ENCODE results near the gene DEF6.

Gene DEF6

GRCh38 chr6:35356391-35356790 lies 58.8 kb downstream of the DEF6 start:
- POLR2A ChIA-PET: no interaction called here
- no peak for DNase-seq (ENCODE audit: low read depth, low spot score)

GRCh38 chr6:35357677-35358076 lies 60.1 kb downstream of the DEF6 start:
- no peak overlapping the region for H3K4me3 ChIP-seq (ENCODE audit: low read depth, low read length)
- ChIA-PET CTCF (interaction anchor here (1.3 to 6.7 kb wide), 3 partner anchors 10 to 15 kb away, joined by 5 to 41 read pairs (median 6); partner anchors contain the start of gene PPARD), POLR2A (no interaction called here)
- no peak for TF ChIP-seq CTCF (IDR thresholded peaks at IDR 0.05; ENCODE audit: insufficient read depth, low read length, missing control alignments)
- DNase-seq (ENCODE audit: low read depth, low spot score): no peak

More at GRCh38 chr6:35356391-35356790, 58.8 kb downstream of the DEF6 start:
- no peak for TF ChIP-seq CTCF (IDR thresholded peaks at IDR 0.05; ENCODE audit: insufficient read depth, low read length, missing control alignments)
- H3K4me3 ChIP-seq (ENCODE audit: low read depth, low read length): no peak overlapping the region
- CTCF ChIA-PET: interaction anchor here (0.6 to 6.7 kb wide), 8 partner anchors 8 to 111 kb away, joined by 3 to 41 read pairs (median 6); partner anchors contain the start of gene PPARD

- H3K4me3 ChIP-seq (ENCODE audit: low read depth, low read length): no peak overlapping the region
- ChIA-PET CTCF (interaction anchor here (1.1 to 6.7 kb wide), 2 partner anchors 15 to 110 kb away, joined by 3 to 41 read pairs; partner anchors contain the start of genes PPARD and RPL10A), POLR2A (no interaction called here)
- no peak for DNase-seq (ENCODE audit: low read depth, low spot score)
- TF ChIP-seq CTCF (IDR thresholded peaks at IDR 0.05; ENCODE audit: insufficient read depth, low read length, missing control alignments): no peak
Observed at GRCh38 chr6:35358086-35358485, 60.5 kb downstream of the DEF6 start.

GRCh38 chr6:35359346-35359743 lies 61.7 kb downstream of the DEF6 start:
- no peak overlapping the region for H3K4me3 ChIP-seq (ENCODE audit: low read depth, low read length)
- no peak for DNase-seq (ENCODE audit: low read depth, low spot score)
- POLR2A ChIA-PET: no interaction called here
- TF ChIP-seq CTCF (IDR thresholded peaks at IDR 0.05; ENCODE audit: insufficient read depth, low read length, missing control alignments): no peak
- CTCF ChIA-PET: interaction anchor here (1.8 to 6.7 kb wide), 3 partner anchors 17 to 108 kb away, joined by 9 to 41 read pairs (median 10); partner anchors contain the start of genes PPARD and RPL10A

- CTCF ChIA-PET: interaction anchor here (1.1 to 6.7 kb wide), 5 partner anchors 12 to 107 kb away, joined by 3 to 41 read pairs (median 9); partner anchors contain the start of genes PPARD and RPL10A
- POLR2A ChIA-PET: interaction anchor here (1.1 kb wide), 1 partner anchor 14 kb away, joined by 3 read pairs; no protein-coding TSS in a partner anchor
- H3K4me3 ChIP-seq (ENCODE audit: low read depth, low read length): no peak overlapping the region
- DNase-seq (ENCODE audit: low read depth, low spot score): peak; percentile 73
- no peak for TF ChIP-seq CTCF (IDR thresholded peaks at IDR 0.05; ENCODE audit: insufficient read depth, low read length, missing control alignments)
Observed at GRCh38 chr6:35359744-35360348, 62.2 kb downstream of the DEF6 start.

GRCh38 chr6:35360349-35361138 lies 62.9 kb downstream of the DEF6 start:
- no peak for TF ChIP-seq CTCF (IDR thresholded peaks at IDR 0.05; ENCODE audit: insufficient read depth, low read length, missing control alignments)
- H3K4me3 ChIP-seq (ENCODE audit: low read depth, low read length): no peak overlapping the region
- ChIA-PET CTCF (interaction anchor here (1.1 to 6.7 kb wide), 5 partner anchors 11 to 106 kb away, joined by 3 to 41 read pairs (median 9); partner anchors contain the start of genes PPARD and RPL10A), POLR2A (interaction anchor here (1.1 kb wide), 1 partner anchor 15 kb away, joined by 3 read pairs; no protein-coding TSS in a partner anchor)
- DNase-seq (ENCODE audit: low read depth, low spot score): no peak

Measured in AG04449 (cell line).